ENCODE results near the gene IFNB1.

The IFNB1 gene

DNA sequence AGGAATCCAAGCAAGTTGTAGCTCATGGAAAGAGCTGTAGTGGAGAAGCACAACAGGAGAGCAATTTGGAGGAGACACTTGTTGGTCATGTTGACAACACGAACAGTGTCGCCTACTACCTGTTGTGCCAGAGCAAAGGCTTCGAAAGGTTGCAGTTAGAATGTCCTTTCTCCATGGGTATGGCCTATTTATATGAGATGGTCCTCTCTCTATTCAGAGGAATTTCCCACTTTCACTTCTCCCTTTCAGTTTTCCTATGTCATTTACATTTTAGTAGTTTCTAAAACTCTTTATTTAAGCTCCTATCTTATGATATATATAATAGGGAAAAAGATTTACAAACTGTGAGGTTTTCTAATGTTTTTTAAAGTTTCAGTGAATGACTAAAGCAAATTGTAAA, at the start of gene IFNB1:
IFNB1 (minus strand) TSS at position 162 of the 400 bp plus-strand sequence; CDS start at position 89, 73 bp downstream.
- DNase-seq, result no peak

DNA sequence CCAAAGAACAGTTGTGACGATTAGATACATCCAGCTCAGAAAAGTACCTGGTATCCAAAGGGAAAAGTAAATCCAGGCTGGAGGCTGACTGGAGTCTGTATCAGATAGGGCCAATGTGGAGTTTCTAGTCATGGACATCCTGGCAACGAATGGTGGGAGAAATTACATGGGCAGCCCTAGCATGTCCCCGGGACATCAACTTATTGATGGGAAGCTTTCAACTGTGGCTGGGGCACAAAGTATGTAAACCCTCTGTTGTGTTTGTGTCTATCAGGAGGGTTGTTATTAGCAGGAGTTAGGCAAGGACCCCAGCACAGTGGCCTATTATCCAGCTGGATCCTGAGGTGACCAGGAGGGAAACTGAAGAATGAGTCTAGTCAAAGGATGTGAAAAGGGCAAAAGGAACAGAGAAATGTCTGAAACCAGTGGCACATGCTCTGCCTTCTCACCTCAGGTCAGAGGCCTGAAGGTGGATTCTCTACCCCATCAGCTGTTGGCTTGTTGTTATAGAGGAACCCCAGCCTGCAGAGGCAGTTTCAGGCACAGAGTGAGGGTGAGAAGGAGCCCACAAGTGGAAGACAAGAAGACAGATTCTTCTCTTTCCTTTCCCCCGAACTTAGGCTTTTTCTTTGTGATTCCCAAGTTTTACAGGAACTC, 44.0 kb upstream of the IFNB1 start:
- DNase-seq, result no peak

- no peak for DNase-seq
Observed at GRCh38 chr9:21121079-21121478, 43.3 kb upstream of the IFNB1 start.

GRCh38 chr9:21119093-21119770, 41.5 kb upstream of the IFNB1 start:
- no peak for DNase-seq

- DNase-seq, result no peak
Observed at GRCh38 chr9:21114311-21114710, 36.6 kb upstream of the IFNB1 start.

GRCh38 chr9:21110708-21111576, 33.2 kb upstream of the IFNB1 start:
- DNase-seq, result peak; percentile 8 to 35

- no peak for DNase-seq
Observed at GRCh38 chr9:21104787-21105186, 27.0 kb upstream of the IFNB1 start.

- no peak for DNase-seq
Observed at GRCh38 chr9:21102305-21102704, 24.6 kb upstream of the IFNB1 start.

DNA sequence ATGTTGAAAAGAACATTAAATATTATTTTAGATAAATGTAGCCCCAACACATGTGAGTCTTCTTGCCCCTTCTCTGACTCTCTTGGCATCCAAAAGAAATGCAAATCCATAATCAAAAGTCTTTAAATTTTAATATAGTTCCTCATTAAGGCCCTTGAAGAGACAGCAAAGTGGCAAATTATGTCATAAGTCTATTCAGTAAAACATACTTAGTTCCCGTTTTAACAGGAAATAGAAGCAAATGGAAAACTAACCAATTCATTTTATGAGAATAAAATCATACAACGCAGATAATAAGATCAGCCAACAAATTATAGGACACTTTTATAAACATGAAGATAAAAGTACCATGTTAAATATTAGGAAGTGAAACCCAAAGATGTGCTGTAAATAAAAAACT, 20.1 kb upstream of the IFNB1 start:
- DNase-seq, result no peak

GRCh38 chr9:21096901-21097255, 19.1 kb upstream of the IFNB1 start:
- no peak for DNase-seq

DNA sequence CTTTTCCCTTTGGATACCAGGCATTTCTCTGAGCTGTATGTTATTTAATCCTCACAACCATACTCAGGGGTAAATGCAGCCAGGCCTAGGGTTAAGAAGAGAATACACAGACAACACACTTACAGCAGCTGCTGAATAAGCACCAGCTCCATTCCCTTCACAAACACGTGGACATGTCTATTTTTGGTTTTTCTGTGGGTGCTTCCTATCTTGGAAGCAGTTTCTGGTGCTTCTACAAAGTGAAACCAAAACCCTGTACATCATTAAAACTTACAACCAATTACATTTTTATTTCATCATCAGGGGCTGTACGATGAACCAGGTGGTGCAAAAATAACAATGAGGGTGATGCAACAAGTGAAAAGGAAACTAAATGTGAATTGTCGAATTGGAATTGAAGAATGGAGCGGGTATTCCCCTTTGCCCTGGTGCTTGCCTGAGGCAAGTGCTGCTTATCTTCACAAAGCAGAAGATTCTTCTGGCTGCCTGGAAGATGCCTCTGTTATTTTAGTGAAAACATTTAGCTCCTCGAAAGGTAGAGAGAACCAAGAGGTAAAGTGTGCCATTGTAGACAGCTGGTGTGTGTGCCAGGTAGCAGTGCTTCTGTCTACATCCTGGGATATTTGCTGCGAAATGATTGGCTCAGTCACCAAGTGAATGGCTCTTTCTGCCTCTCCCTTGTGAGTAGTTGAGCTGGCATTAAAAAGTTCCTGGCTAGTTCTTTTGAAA, 18.6 kb upstream of the IFNB1 start:
- peak; percentile 20 to 32 for DNase-seq

GRCh38 chr9:21095561-21095960, 17.8 kb upstream of the IFNB1 start:
- DNase-seq, result no peak

DNA sequence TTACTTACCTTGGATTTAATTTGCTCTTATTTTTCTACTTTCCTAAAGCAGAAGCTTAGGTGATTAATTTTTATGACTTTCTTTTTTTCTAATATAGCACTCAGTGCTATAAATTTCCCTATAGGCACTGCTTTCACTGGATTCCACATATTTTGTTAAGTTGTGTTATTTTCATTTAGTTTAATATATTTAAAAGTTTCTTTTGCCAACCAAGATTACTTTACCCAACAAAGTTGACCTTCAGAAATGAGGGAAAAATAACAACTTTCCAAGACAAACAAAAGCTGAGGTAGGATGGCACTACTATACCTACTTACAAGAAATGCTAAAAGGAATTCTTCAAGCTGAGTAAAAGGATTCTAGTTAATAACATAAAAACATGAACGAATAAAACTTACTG, 8.8 kb upstream of the IFNB1 start:
- DNase-seq, result no peak

DNA sequence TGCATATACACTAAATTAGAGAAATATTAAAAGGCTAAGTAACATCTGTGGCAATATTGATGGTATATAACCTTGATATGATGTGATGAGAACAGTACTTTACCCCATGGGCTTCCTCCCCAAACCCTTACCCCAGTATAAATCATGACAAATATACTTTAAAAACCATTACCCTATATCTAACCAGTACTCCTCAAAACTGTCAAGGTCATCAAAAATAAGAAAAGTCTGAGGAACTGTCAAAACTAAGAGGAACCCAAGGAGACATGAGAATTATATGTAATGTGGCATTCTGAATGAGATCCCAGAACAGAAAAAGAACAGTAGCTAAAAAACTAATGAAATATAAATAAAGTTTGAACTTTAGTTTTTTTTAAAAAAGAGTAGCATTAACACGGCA, 7.3 kb upstream of the IFNB1 start:
- no peak for DNase-seq

- no peak for DNase-seq
Observed at GRCh38 chr9:21084242-21084850, 6.6 kb upstream of the IFNB1 start.

DNA sequence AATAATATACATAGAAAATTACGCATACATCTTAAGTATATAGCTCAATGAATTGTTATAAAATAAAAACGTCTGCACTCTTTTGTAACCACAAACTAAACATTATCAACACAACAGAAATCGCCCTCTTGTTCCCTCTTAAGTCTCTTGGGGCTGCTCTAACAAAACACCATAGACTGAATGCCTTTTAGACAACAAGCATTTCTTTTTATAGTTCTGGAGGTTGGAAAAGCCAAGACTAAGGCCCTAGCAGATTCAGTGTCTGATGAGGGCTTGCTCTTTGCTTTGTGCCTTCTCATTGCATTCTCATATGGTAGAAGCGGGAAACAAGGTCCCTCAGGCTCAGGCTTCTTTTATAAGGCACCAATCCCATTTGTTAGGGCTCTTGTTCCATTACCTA, 4.9 kb upstream of the IFNB1 start:
- DNase-seq, result no peak

- DNase-seq, result no peak
Observed at GRCh38 chr9:21081999-21082398, 4.3 kb upstream of the IFNB1 start.

DNA sequence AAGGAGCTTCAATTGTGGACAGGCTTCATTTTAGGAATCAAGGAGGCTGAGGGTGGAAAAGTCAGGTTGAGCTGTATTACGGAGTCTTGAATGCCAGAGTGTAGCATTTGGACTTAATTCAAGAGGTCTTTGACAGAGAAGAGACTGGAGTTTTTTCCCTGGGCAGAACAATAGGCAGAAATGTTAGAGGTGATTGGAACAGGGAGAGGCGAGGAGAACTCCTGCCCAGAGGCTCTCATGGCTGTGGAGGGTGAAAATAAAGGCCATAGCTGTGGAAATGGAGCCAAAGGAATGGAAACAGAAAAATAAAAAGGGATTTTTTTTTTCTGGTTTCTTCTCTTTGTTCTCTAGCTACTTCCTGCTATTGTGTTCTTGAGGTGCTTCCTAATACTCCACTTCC, 3.7 kb upstream of the IFNB1 start:
- no peak for DNase-seq

DNA sequence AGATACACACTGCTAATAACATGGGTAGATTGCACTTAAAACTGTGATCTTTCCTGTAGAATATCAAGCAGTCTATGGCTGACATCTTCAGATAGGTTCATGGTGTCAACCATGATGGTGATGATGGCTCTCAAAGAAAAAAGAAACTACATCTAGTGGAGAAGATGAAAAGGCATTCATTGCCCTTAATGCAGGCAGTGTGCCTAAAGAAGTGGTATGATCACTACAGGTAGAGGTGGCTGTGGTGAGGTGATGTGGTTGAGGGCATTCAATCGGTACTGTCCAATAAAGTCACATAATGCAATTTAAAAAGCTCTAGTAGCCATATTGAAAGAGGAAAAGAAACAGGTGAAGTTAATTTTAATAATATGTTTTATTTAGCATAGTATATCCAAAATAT, 3.1 kb upstream of the IFNB1 start:
- DNase-seq, result no peak

GRCh38 chr9:21078702-21079101, 960 bp upstream of the IFNB1 start:
- no peak for DNase-seq

- DNase-seq, result no peak
Observed at GRCh38 chr9:21075484-21075883, 2.3 kb downstream of the IFNB1 start.

DNA sequence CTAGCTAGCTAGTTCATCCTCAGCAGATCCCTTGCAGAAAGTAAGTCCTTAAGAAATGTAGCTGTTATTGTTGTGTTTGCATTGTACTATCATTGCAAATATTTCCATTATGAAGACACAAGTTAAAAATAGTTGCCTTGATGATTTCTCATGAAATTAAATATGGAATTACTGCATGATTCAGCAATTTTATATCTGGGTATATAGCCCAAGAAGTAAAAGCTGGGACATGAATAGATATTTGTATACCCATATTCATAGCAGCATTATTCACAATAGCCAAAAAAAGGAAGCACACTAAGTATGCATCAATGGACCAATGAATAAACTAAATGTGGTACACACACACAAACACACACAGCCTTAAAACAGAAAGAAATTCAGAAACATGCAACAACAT, 6.8 kb downstream of the IFNB1 start:
- no peak for DNase-seq

GRCh38 chr9:21070171-21070571, 7.6 kb downstream of the IFNB1 start:
- no peak for DNase-seq

All from activated CD4-positive, alpha-beta T cell treated with anti-CD3 and anti-CD28 coated beads for 4 hours (primary cell).